Right renal pelvis (tissue), 4 donors: ENCODE results near the gene TNS3. TPM values are rescaled to one million over a fixed set of nuclear protein-coding genes. Genes with fewer than 3 reads are reported as not detected.
"Not testable (repeated sequence)": the region's sequence is repeated elsewhere in the genome, so short reads cannot be mapped to it uniquely, and the experiment has no call there.

ENCODE experiments used
- DNase-seq, 4 donors: peaks; one replicate each; pipeline ENCODE4 v3.0.0-alpha.2; 2013; ENCODE audit warnings: low read depth in 4 of 4, low spot score in 3 of 4, missing footprints in 1 of 4
- polyA plus RNA-seq, 4 donors: library from polyadenylated mRNA; unstranded; fragments of 120-200 nt; gene quantifications; one replicate each; pipeline ENCODE4 v1.2.1, GENCODE V29; 2013; ENCODE audit not compliant: insufficient read length in 4 of 4

The TNS3 gene
- polyA plus RNA-seq, 4 donors: 89.1 to 97.5 (median 91.1) TPM

GRCh38 chr7:47544416-47544815 lies 37.5 kb downstream of the TNS3 start:
- no peak for DNase-seq

- DNase-seq: no peak
Observed at GRCh38 chr7:47543714-47544113, 38.2 kb downstream of the TNS3 start.

- DNase-seq: no peak
Observed at GRCh38 chr7:47543056-47543455, 38.9 kb downstream of the TNS3 start.

GRCh38 chr7:47542051-47542450 lies 39.9 kb downstream of the TNS3 start:
- no peak for DNase-seq

- DNase-seq: not testable (repeated sequence)
Observed at GRCh38 chr7:47541485-47541884, 40.4 kb downstream of the TNS3 start.

- DNase-seq: no peak
Observed at GRCh38 chr7:47540387-47541350, 41.2 kb downstream of the TNS3 start.

- DNase-seq: no peak
Observed at GRCh38 chr7:47540053-47540386, 41.9 kb downstream of the TNS3 start.

- no peak for DNase-seq
Observed at GRCh38 chr7:47539398-47540052, 42.4 kb downstream of the TNS3 start.

- DNase-seq: no peak
Observed at GRCh38 chr7:47538846-47539311, 43.0 kb downstream of the TNS3 start.

- peak in 1 of 4 donors; percentile 65 for DNase-seq
Observed at GRCh38 chr7:47537716-47538675, 43.9 kb downstream of the TNS3 start.

- DNase-seq: no peak
Observed at GRCh38 chr7:47536661-47537611, 45.0 kb downstream of the TNS3 start.

GRCh38 chr7:47535704-47536628 lies 45.9 kb downstream of the TNS3 start:
- no peak for DNase-seq

- no peak for DNase-seq
Observed at GRCh38 chr7:47535035-47535703, 46.7 kb downstream of the TNS3 start.

GRCh38 chr7:47534322-47535034 lies 47.4 kb downstream of the TNS3 start:
- no peak for DNase-seq

GRCh38 chr7:47531584-47532492 lies 50.1 kb downstream of the TNS3 start:
- no peak for DNase-seq
